ENCODE measurements around the gene UBA5. TPM values are rescaled to one million over a fixed set of nuclear protein-coding genes. Genes with fewer than 3 reads are reported as not detected.

UBA5 gene
- total RNA-seq, 1 experiment from 2014 or later = 44.0 TPM

GRCh38 chr3:132654721-132655120 is 5.4 kb upstream of the UBA5 start:
- DNase-seq (ENCODE audit: low read depth, low spot score) = no peak
- CTCF ChIA-PET = no interaction called here
- intact Hi-C loops (cut with micrococcal nuclease; ENCODE audit: unreplicated experiment) = no loop called here

DNA sequence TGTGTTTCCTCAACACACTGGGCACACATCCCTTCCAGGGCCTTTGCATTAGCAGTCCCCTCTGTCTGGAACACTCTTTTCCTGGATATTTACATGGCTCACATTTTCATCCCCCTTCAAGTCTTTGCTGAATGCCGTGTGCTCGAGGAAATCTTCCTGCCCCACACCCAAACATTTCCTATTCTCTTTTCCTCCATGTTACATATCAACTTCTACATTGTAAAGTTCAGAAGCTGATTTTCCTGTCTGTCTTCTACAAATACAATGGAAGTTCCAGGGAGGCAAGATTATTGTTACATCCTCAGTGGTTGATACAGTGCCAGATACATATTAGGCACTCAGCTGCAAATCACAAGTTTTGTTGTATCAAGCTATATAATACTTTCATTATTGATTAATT is 4.7 kb upstream of the UBA5 start:
- Histone ChIP-seq H3K27me3 (ENCODE audit: control insufficient read depth, insufficient read depth, low read length) (no peaks in the 10 kb centered on the region), H3K36me3 (ENCODE audit: control insufficient read depth, insufficient read depth, low read length) (no peaks in the 10 kb centered on the region; the same call in 1 of the 2 replicates), H3K4me3 (ENCODE audit: low read depth in 2 of 2, low read length in 2 of 2) (no peak overlapping the region), H3K9me3 (ENCODE audit: control insufficient read depth, insufficient read depth, low read depth, low read length) (no peaks in the 10 kb centered on the region), H3K27ac (ENCODE audit: low read length) (no peak overlapping the region), H3K4me1 (ENCODE audit: control insufficient read depth, insufficient read depth, low read length) (peaks cover 8% of the 10 kb centered on the region; the same call in 1 of the 2 replicates)
- TF ChIP-seq SIN3A (IDR thresholded peaks at IDR 0.05; ENCODE audit: borderline replicate concordance, insufficient read depth, low read depth, low read length) (no peak), TCF7L2 (IDR thresholded peaks at IDR 0.05; ENCODE audit: low read depth, low read length) (no peak), REST (IDR thresholded peaks at IDR 0.05; ENCODE audit: insufficient read depth in 1 of 2, low read depth in 2 of 2, low read length in 1 of 2) (no peak), POLR2AphosphoS5 (IDR thresholded peaks at IDR 0.05; ENCODE audit: low read depth, low read length) (no peak)
- TF ChIP-seq, protein P1, sequence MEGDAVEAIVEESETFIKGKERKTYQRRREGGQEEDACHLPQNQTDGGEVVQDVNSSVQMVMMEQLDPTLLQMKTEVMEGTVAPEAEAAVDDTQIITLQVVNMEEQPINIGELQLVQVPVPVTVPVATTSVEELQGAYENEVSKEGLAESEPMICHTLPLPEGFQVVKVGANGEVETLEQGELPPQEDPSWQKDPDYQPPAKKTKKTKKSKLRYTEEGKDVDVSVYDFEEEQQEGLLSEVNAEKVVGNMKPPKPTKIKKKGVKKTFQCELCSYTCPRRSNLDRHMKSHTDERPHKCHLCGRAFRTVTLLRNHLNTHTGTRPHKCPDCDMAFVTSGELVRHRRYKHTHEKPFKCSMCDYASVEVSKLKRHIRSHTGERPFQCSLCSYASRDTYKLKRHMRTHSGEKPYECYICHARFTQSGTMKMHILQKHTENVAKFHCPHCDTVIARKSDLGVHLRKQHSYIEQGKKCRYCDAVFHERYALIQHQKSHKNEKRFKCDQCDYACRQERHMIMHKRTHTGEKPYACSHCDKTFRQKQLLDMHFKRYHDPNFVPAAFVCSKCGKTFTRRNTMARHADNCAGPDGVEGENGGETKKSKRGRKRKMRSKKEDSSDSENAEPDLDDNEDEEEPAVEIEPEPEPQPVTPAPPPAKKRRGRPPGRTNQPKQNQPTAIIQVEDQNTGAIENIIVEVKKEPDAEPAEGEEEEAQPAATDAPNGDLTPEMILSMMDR (IDR thresholded peaks at IDR 0.05) = no peak
- ChIA-PET POLR2A (no interaction called here), CTCF (no interaction called here)
- ATAC-seq (no peak), DNase-seq (ENCODE audit: low read depth, low spot score) (no peak)
- in situ Hi-C loops (cut with HindIII; ENCODE audit: low pct_unique_long_range_greater_than_20kb, low sequenced_read_pairs) = no loop called here
- intact Hi-C loops (cut with micrococcal nuclease; ENCODE audit: unreplicated experiment) = no loop called here
- BruUV-seq (replicated peaks) = no TSS peak

More at GRCh38 chr3:132654721-132655120, 5.4 kb upstream of the UBA5 start:
- TF ChIP-seq TCF7L2 (IDR thresholded peaks at IDR 0.05; ENCODE audit: low read depth, low read length) (no peak), SIN3A (IDR thresholded peaks at IDR 0.05; ENCODE audit: borderline replicate concordance, insufficient read depth, low read depth, low read length) (no peak), POLR2AphosphoS5 (IDR thresholded peaks at IDR 0.05; ENCODE audit: low read depth, low read length) (no peak), REST (IDR thresholded peaks at IDR 0.05; ENCODE audit: insufficient read depth in 1 of 2, low read depth in 2 of 2, low read length in 1 of 2) (no peak)
- TF ChIP-seq, protein P1 (IDR thresholded peaks at IDR 0.05) = no peak
- POLR2A ChIA-PET = no interaction called here
- Histone ChIP-seq H3K27me3 (ENCODE audit: control insufficient read depth, insufficient read depth, low read length) (no peaks in the 10 kb centered on the region), H3K36me3 (ENCODE audit: control insufficient read depth, insufficient read depth, low read length) (no peaks in the 10 kb centered on the region), H3K4me3 (ENCODE audit: low read depth in 2 of 2, low read length in 2 of 2) (no peak overlapping the region), H3K4me1 (ENCODE audit: control insufficient read depth, insufficient read depth, low read length) (peaks cover 8% of the 10 kb centered on the region; the same call in 1 of the 2 replicates), H3K9me3 (ENCODE audit: control insufficient read depth, insufficient read depth, low read depth, low read length) (no peaks in the 10 kb centered on the region), H3K27ac (ENCODE audit: low read length) (no peak overlapping the region)
- in situ Hi-C loops (cut with HindIII; ENCODE audit: low pct_unique_long_range_greater_than_20kb, low sequenced_read_pairs) = no loop called here
- no TSS peak for BruUV-seq (replicated peaks)
- no peak for ATAC-seq
